IPS-18c (cell line): ENCODE data around the gene LPP.

Source experiments
- H3K4me3 ChIP-seq: 2 replicates; pipeline ENCODE4 v1.7.0; 2013; ENCODE audit warnings: low read depth, mild to moderate bottlenecking, low read length, moderate library complexity; ENCODE audit not compliant: insufficient read depth
- H3K9me3 ChIP-seq: one replicate; pipeline ENCODE4 v1.6.1; 2013; ENCODE audit warnings: mild to moderate bottlenecking, low read length, moderate library complexity; ENCODE audit not compliant: control insufficient read depth, insufficient read depth

Gene LPP, protein sequence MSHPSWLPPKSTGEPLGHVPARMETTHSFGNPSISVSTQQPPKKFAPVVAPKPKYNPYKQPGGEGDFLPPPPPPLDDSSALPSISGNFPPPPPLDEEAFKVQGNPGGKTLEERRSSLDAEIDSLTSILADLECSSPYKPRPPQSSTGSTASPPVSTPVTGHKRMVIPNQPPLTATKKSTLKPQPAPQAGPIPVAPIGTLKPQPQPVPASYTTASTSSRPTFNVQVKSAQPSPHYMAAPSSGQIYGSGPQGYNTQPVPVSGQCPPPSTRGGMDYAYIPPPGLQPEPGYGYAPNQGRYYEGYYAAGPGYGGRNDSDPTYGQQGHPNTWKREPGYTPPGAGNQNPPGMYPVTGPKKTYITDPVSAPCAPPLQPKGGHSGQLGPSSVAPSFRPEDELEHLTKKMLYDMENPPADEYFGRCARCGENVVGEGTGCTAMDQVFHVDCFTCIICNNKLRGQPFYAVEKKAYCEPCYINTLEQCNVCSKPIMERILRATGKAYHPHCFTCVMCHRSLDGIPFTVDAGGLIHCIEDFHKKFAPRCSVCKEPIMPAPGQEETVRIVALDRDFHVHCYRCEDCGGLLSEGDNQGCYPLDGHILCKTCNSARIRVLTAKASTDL

DNA sequence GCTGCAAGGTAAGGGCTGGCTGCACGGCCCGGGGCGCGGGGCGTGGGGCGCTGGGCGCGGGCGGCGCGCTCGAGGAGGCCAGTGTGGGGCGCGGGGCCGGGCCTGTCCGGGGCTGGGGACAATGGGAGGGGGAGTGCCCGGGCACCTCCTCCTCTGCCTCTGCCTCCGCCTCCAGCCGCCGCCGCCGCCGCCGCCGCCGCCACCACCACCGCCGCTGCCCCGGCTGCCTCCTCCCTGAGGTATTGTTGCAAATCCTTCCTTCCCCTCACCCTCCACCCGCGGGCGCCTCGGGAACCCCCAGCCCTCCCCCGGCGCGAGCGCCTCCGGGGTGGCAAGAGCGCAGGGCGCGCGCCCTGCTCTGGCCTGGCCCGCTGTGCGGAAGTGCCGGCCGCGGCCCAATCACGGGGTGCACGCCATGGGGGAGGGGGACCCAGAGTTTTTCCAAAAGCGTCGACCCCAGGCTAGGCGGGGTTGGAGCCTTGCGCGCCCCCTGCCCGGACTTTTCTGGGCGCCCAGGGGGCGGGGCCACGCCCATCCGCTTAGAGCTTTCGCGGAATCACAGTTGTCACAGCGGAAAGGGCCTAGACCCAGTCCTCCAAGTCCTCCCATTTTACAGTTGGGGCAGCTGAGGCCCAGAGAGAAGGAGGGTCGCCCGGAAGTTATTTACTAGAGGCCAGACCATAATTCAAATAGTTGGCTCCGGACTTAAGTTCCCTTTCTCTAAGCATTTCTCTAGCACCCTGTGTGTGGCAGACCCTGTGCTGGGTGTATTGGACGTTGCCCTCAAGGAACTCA, at the start of gene LPP:
LPP (plus strand) TSS at position 144 of the 795 bp plus-strand sequence. CDS start 251,964 bp downstream, outside the sequence.
- Histone ChIP-seq H3K4me3 (peak within 1 kb of the TSS; percentile 83), H3K9me3 (peaks cover 2% of the 10 kb centered on the region)

- no peak overlapping the region for H3K4me3 ChIP-seq
- no peaks in the 10 kb centered on the region for H3K9me3 ChIP-seq
Measured at GRCh38 chr3:188106006-188106405, 48.0 kb upstream of the LPP start.

DNA sequence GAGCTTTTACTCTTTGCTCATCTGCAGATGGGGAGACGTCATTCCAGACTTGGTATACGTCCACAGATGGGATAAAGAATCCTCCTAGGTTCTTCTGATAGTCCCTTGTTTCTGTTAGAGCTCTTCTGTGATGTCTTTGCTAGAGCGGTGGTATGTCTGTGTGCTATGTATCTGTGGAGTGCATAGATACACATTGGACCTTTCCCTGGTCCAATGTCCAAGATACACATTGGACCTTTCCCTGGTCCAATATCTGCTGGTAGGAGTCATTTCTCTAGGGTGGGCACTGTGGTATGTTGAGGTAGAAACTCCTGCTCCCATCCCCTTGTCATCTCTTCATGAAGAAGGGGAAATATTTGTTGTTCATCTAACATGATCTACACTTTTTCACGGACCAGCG, 47.5 kb upstream of the LPP start:
- no peaks in the 10 kb centered on the region for H3K9me3 ChIP-seq
- H3K4me3 ChIP-seq: no peak overlapping the region

- no peaks in the 10 kb centered on the region for H3K9me3 ChIP-seq
- H3K4me3 ChIP-seq: no peak overlapping the region
Measured at GRCh38 chr3:188106887-188107830, 46.8 kb upstream of the LPP start.

DNA sequence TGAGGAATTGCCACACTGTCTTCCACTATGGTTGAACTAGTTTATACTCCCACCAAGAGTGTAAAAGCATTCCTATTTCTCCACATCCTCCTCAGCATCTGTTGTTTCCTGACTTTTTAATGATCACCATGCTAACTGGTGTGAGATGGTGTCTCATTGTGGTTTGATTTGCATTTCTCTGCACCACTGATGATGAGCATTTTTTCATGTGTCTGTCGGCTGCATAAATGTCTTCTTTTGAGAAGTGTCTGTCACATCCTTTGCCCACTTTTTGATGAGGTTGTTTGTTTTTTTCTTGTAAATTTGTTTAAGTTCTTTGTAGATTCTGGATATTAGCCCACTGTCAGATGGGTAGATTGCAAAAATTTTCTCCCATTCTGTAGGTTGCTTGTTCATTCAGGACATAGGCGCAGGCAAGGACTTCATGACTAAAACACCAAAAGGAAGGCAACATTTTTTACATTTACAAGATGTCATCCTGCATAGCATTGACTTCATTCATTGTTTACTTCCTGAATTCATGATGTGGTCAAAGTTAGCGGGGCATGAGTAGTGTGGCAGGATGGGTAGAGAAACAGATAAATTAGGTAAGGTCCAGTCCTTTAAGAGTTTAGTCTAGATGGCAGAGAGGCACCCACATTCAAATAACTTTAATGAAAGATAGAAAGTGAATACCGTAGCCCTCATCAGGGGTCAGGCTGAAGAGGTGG, 45.1 kb upstream of the LPP start:
- Histone ChIP-seq H3K9me3 (no peaks in the 10 kb centered on the region), H3K4me3 (no peak overlapping the region)

DNA sequence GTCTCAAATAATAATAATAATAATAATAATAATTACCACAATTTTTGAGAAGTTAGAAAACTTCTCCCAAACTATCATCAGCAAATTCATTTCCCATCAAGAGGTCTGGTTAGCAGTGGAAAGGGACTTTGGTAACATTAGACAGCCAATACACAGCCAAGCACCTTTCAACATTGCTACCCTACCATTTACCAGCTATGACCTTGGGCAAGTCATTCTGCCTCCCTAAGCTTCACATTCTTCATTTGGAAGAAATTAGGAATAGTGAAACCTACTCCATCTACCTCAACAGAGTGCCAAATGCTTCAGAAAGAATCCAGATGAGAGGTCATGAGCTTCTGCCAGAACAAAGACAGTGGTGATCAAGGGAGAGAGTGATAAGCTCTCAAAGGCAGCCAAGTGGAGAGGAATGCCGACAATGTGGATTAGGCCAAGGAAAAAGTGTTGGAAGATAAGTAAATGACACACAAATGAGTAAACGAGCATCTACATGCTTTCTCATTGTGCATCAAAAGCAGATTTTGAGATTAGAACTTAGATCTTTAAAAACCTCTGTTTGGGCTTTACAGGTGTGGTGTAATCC, 42.9 kb upstream of the LPP start:
- H3K4me3 ChIP-seq: no peak overlapping the region
- no peaks in the 10 kb centered on the region for H3K9me3 ChIP-seq

DNA sequence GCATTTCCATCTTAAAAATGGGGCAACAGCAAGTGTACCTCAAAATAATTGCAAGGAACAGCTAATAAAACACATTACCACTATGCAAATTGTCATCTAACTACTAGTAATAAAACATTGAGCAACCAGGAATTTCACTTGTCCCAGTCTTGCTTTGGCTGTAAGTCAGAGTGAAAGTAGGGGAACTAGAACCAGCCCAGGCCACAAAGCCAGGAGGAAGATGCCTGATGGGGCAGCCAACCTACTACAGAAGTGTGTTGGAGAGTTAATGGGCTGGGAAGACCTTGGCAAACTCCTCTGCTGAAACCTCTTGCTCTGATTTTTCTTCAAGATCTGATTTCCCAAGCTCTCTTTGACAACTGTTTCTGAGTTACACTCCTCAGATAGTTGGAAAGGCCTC, 40.2 kb upstream of the LPP start:
- peaks cover 3% of the 10 kb centered on the region for H3K9me3 ChIP-seq

GRCh38 chr3:188119846-188120245, 34.1 kb upstream of the LPP start:
- Histone ChIP-seq H3K4me3 (no peak overlapping the region), H3K9me3 (peaks cover 3% of the 10 kb centered on the region)

More for the DNA sequence above, 40.2 kb upstream of the LPP start:
- H3K4me3 ChIP-seq: no peak overlapping the region

- H3K4me3 ChIP-seq: no peak overlapping the region
Measured at GRCh38 chr3:188122571-188123169, 31.3 kb upstream of the LPP start.

GRCh38 chr3:188123170-188123905, 30.6 kb upstream of the LPP start:
- Histone ChIP-seq H3K9me3 (no peaks in the 10 kb centered on the region), H3K4me3 (no peak overlapping the region)

More at GRCh38 chr3:188122571-188123169, 31.3 kb upstream of the LPP start:
- H3K9me3 ChIP-seq: no peaks in the 10 kb centered on the region

- Histone ChIP-seq H3K4me3 (no peak overlapping the region), H3K9me3 (no peaks in the 10 kb centered on the region)
Measured at GRCh38 chr3:188124184-188124583, 29.8 kb upstream of the LPP start.

DNA sequence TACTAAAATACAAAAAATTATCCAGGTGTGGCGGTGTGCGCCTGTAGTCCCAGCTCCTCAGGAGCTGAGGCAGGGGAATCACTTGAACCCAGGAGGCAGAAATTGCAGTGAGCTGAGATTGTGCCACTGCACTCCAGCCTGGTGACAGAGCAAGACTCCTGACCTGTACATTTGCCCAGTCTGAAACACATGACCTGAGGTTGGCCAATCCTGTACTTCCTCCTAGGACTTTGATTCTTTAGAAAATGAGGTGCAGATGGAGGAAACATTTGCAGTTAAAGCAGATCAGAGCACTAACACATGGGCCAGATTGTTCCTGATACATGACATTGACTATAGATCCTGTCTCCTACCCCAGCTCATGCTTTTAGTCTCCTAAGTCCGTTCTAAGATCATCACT, 28.9 kb upstream of the LPP start:
- H3K9me3 ChIP-seq: no peaks in the 10 kb centered on the region
- H3K4me3 ChIP-seq: no peak overlapping the region

- Histone ChIP-seq H3K4me3 (no peak overlapping the region), H3K9me3 (no peaks in the 10 kb centered on the region)
Measured at GRCh38 chr3:188126276-188126675, 27.7 kb upstream of the LPP start.

GRCh38 chr3:188126934-188127333, 27.0 kb upstream of the LPP start:
- H3K9me3 ChIP-seq: no peaks in the 10 kb centered on the region
- no peak overlapping the region for H3K4me3 ChIP-seq

GRCh38 chr3:188128905-188129304, 25.1 kb upstream of the LPP start:
- H3K9me3 ChIP-seq: no peaks in the 10 kb centered on the region
- H3K4me3 ChIP-seq: no peak overlapping the region
